Measurements from ENCODE around the gene MLLT6.
A peak's percentile ranks its signal among the peaks of the same experiment; 100 is the strongest.

The MLLT6 gene

DNA sequence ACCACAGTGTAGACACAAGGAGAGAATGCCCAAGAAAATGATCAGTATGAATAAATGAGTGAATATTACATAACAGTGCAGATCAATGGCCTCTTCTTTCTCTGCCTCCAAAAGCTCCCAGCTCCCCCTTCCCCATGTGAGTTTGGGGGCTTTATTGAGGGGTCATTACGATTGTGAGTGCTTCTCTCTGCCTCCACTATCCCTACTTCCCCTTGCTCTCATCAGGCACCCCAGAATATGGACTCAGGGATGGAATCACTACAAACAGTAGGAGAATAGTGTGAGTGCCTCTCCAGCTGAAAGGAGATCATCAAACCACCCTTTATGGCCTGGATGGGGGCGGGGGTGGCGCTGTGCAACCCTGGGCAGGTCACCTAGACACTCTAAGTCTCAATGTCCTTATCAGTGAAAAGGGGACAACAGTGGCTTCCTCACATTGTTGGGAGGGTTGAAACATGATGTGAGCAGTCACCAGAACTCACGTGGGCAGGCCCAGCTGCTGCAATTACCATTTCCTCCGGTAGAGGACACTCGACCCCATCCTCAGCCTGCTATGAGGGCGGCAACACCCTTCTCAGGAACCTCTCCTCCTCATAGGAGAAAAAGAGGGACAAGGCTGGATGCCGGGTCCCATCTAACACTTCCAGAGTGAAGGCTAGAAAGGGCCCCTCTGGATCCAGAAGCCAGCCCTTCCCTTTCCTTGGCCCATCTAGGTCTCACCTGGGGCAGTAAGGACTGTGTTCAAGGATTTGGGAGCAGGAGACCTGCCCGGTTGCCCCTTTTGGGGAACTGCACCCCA is 28.2 kb upstream of the MLLT6 start:
- DNase-seq = peak; percentile 85

- DNase-seq = no peak
Observed at GRCh38 chr17:38677819-38678218, 27.3 kb upstream of the MLLT6 start.

- DNase-seq = no peak
Observed at GRCh38 chr17:38681096-38681495, 24.0 kb upstream of the MLLT6 start.

- DNase-seq = no peak
Observed at GRCh38 chr17:38685491-38685890, 19.6 kb upstream of the MLLT6 start.

GRCh38 chr17:38687286-38687685 is 17.8 kb upstream of the MLLT6 start:
- DNase-seq = no peak

DNA sequence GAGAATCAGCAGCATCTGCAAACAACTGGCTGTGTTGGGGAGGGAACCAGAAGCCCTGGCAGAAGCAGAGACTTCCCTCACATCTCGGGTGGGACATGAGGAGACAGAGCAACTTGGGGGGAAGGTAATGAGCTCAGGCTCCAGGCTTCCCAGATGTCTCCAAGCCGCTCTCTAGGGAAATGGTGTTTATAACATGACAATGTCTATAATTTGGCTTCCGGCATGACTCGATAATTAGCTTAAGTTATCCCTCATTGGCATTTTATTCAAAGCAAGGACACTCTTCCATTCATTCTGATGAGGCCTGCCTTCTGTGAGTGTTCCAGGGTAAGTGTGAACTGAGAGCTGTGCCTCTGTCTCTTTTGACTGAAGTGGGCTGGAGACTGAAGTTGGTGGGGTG is 14.7 kb upstream of the MLLT6 start:
- DNase-seq = peak; percentile 76

DNA sequence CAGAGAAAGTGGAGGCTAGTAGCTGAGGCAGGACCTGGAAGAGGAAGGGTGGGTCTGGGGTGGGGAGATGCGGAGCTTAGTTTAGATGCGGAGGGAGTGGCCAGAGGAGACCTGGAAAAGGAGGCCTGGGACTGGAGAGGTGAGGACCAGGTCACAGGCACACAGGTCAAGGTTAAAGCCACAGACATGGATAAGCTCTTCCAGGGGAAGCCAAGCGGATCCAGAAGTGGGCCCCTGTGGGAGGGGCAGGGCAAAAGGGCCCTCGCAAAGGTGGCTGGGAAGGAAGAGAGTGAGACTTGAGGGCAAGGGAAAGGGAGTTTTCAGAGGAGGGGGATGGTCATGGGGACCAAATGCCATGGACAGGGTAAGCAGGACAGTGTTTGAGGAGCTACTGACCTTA is 13.9 kb upstream of the MLLT6 start:
- DNase-seq = no peak

DNA sequence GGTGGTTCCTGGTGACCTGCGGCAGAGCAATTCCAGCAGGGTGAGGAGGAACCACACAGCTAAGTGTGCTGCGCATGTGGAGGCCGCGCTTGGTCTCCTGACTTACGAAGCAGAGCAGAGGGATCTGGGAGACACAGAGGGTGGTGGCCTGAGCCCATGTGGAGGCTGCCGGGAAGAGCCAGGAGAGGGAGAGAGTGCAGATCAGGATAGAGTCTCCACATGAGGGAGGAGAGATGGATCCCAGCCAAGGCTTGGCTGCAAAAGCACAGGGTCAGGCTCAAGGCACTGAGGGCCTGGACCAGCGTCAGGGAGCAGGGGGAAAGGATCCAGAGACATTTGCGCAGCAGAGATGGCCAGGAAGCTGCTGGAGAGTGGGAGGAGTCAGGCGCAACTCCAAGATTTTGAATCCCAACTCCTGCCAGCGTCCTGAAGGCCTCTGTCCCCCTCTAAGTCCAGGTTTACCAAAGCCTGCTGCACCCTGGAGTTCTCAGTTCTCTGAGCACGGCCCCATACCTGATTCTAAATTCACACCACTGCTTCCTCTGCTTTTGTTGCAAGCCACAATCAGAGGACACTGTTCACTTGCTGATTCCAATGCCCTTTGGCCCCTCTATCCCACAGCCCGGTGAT is 11.3 kb upstream of the MLLT6 start:
- DNase-seq = no peak

GRCh38 chr17:38697061-38697820 is 7.8 kb upstream of the MLLT6 start:
- no peak for DNase-seq

DNA sequence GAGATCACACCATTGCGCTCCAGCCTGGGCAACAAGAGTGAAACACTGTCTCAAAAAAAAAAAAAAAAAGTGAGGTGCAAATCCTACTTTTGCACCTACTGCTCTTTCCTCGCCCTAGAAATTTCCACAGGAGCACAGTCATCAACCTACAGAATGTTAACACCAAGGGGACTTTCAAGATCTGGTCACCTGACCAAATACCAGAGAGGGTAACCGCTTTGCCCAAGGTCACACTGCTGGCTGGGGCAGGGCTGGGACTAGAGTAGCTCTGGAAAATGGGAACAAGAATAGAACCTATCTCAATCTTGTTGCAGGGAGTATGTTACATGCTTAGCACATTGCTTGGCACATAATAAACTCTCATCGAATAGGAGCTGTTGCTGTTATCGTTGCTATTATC is 6.3 kb upstream of the MLLT6 start:
- no peak for DNase-seq

- DNase-seq = peak; percentile 74
Observed at GRCh38 chr17:38701504-38702165, 3.4 kb upstream of the MLLT6 start.

DNA sequence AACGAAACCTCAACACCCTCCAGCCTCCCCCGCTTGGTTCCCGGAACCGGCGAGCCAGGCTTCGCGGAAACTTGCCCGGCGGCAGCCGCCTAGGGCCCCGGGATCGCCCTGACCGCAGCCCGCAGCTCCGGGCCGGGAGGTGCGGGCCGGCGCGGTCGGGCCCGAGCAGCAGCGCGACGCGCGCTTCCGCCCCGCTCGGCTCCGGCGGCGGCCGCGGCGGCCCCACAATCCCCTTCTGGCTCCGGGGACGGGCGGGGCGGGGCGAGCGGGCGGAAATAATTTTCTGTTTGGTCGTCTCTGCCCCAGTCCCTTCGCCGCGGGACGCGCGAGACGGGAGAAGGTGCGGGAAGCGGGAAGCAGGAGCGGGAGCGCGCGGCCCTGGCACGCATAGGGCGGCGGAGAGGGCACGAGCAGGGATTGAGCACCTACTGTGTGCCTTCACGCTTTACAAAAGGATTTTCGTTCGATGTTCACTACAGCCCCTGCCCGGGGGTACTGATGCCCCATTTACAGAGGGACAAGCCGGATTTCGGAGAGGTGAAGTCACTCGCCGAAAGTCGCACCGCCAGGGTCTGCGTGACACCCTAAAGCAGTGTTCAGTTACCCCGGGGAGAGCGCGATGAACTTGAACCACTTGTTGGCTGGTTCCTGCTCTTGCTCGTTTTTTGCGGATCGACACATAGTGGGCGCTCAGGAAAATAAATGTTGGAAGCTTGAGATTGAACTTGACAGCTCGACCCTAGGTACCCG is 2.7 kb upstream of the MLLT6 start:
- DNase-seq = peak; percentile 94

DNA sequence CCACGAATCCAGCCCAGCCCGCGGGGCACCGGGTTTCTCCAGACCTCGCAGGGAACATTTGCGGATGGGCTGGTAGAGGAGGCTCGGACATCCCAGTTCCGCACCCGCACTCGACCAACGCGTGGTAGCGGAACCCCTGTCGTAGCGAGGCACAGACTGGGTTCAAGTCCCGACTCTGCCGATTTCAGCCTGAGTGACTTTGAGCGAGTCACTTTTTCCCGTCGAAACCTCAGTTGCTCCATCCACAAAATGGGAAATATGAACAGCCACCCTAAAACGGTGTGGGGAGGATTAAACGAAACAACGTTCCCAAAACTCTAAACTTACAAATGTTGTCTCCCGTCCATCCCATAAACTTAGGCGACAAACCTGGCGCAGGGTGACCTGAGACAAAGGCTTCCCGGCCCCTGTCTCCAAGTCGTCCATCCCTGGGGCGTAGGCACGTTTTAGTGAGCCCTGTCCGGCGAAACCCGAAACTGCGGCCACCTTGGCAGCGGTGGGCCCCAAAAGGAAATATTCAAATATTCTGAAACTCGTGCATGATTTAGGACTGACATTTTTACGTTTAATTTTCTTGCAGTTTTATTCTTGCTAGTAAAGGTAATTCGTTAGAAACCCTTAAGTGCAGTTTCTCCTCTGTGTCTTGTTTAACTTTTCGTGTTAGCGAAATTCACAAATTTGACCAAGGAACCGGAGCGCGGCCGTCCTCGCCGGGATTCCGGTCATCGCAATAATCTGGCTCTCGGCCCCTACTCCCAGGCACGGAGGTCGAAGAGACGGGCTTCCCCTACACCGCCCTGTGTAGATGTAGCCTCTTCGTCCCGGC is 1.9 kb upstream of the MLLT6 start:
- peak; percentile 52 for DNase-seq

GRCh38 chr17:38703742-38704605 is 1.1 kb upstream of the MLLT6 start:
- DNase-seq = peak; percentile 98

DNA sequence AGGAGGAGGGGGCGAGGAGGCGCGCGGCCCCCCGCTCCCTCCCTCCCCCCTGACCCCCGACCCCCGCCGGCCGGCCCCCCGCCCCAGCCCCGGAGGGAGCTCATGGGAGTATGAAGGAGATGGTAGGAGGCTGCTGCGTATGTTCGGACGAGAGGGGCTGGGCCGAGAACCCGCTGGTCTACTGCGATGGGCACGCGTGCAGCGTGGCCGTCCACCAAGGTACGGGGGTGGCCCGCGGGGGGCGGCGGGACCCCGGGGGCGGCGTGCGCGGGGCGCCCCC is 390 bp downstream of the MLLT6 start:
- DNase-seq = no peak

GRCh38 chr17:38705803-38706504 is 881 bp downstream of the MLLT6 start:
- DNase-seq = peak; percentile 90

DNA sequence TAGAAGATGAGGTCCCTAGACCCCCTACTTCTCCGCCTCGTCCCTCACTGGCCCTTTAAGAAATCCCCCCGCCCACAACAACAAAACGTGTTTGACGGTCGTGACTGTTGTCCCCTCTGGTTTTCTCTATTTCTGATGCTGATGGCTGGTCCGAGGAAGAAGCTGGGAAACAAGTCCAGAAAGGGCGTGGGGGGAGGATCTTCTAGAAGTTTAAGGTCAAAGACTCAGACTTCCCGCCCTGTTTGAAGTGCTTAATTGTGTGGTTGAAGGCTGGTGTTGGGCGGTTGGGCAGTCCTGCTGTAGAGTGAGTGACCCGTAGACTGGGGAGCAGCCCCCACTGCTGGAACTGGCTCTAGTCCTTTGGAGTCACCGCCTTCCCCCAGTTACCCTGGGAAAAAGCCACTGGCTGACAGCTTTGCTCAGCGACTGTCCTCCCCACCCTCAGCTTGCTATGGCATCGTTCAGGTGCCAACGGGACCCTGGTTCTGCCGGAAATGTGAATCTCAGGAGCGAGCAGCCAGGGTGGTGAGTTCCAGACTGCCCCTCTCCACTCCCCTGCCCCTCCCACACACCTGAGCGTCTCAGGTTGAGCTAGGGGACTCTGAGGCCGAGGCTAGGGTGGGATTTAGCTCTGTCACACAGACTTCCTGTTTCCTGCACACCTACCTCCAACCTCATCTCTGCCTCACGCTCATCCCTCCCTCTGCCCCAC is 1.6 kb downstream of the MLLT6 start:
- DNase-seq = peak; percentile 61

DNA sequence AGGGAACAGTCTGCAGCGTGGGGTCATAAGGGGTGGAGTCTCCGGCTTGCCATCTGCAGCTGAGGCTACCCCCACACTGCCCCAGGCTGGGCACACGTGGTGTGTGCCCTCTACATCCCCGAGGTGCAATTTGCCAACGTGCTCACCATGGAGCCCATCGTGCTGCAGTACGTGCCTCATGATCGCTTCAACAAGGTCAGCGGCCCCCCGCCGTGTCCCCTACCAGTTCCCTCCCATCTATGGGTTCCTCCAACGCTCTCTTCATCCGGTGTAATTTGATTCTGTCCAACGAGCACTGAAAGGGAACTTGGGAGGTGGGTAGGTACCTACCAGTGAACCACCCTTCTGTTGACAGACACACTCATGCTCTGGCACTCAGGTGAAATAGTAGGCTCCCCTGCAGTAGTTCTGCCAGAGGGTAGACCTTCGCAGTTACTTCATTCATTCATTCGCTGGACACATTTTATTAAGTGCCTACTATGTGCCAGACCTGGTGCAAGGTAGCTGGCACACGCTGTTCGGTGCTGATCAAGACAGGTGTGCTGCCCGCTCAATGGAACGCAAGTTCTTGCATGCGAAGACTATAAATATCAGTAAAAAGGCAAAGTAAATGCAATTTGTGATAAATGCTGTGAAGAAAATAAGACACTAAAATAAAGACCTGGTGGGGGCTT is 2.7 kb downstream of the MLLT6 start:
- peak; percentile 91 for DNase-seq
